Testis (tissue), 3 donors: ENCODE measurements around the gene LYPD6. TPM values are rescaled to one million over a fixed set of nuclear protein-coding genes. Genes with fewer than 3 reads are reported as not detected.
A peak's percentile ranks its signal among the peaks of the same experiment; 100 is the strongest.

ENCODE experiments used
- DNase-seq: peaks from one replicate; pipeline ENCODE4 v3.0.0-alpha.2; 2019
- H3K27ac ChIP-seq, 2 donors: fragments of 200-600 bp; sonication (generic); one replicate each; pipeline ENCODE4 v1.5.1; 2019
- H3K27me3 ChIP-seq: fragments of 200-600 bp; sonication (generic); one replicate; pipeline ENCODE4 v1.5.1; 2019
- H3K36me3 ChIP-seq: fragments of 200-600 bp; sonication (generic); one replicate; pipeline ENCODE4 v1.5.1; 2017; ENCODE audit warnings: low read depth; ENCODE audit errors: missing control alignments
- H3K4me1 ChIP-seq: fragments of 200-600 bp; sonication (generic); one replicate; pipeline ENCODE4 v1.5.1; 2019
- H3K4me3 ChIP-seq, 2 donors: fragments of 200-600 bp; sonication (generic); one replicate each; pipeline ENCODE4 v1.5.1; 2017 to 2019
- H3K9me3 ChIP-seq: fragments of 200-600 bp; sonication (generic); one replicate; pipeline ENCODE4 v1.5.1; 2017
- CTCF ChIP-seq, 3 experiments: fragments of 450-650 bp in 2 of 3; fragments of 200-600 bp in 1 of 3; sonication (generic) in 1 of 3; IDR thresholded peaks; one replicate each; pipeline ENCODE4 v1.5.1; 2016 to 2019; ENCODE audit warnings: antibody characterized with exemption in 3 of 3, mild to moderate bottlenecking in 2 of 3, moderate library complexity in 1 of 3
- POLR2A ChIP-seq: fragments of 450-650 bp; IDR thresholded peaks from one replicate; pipeline ENCODE4 v1.6.1; 2017; ENCODE audit warnings: antibody characterized with exemption, mild to moderate bottlenecking, moderate library complexity
- WGBS, 2 donors: methylation state at CpG; one replicate each; pipeline ENCODE4 v1.1.5; 2018; 5-methylcytosine and 5-hydroxymethylcytosine counted together
- intact Hi-C: fragments of 100-400 bp; cut with DNase I; formaldehyde crosslinking; loops from one replicate; pipeline ENCODE4 v1.15.1; 2023; ENCODE audit warnings: low total_unique reads
- polyA plus RNA-seq: library from polyadenylated mRNA; stranded (reverse); fragments of 350-450 nt; fragmentation: Illumina TruSeq; extraction: RNeasy Lipid Tissue Mini Kit (QIAGEN cat#74804); gene quantifications from one replicate; pipeline ENCODE4 v1.2.3, GENCODE V29; 2014; ENCODE audit warnings: low read depth, low replicate concordance; ENCODE audit not compliant: insufficient read depth
- total RNA-seq, 2 donors: library from RNA; depleted of rRNA; stranded (reverse); fragments of >200 nt; gene quantifications; one replicate each; pipeline ENCODE4 v1.2.3, GENCODE V29; 2016

LYPD6 gene
- total and polyA plus RNA-seq, 3 donors from 2014 or later: 6.8 to 10.2 (median 6.9) TPM

DNA sequence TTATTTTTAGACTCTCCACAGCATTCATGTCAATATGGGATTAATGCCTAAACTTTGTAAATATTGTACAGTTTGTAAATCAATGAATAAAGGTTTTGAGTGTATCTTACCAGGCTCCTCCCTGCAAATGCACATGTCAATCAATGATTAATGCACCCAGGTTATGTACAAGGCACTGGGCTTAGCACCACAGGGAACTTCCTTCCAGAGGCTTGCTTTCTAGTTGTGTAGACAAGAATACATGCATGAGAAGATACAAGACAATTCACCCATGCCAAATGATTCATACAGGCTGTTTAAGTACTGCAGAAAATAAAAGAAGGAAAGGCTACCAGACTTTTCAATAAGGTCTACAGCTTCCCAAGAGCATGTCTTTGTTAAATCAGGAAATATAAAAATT is 143.1 kb downstream of the LYPD6 start:
- Histone ChIP-seq H3K9me3 (no peaks in the 10 kb centered on the region), H3K4me1 (no peaks in the 10 kb centered on the region), H3K27ac (no peak overlapping the region), H3K4me3 (no peak overlapping the region), H3K27me3 (no peaks in the 10 kb centered on the region), H3K36me3 (no peaks in the 10 kb centered on the region)
- DNase-seq: no peak
- TF ChIP-seq CTCF (IDR thresholded peaks at IDR 0.05) (no peak), POLR2A (no peak)
- intact Hi-C loops: no loop called here

DNA sequence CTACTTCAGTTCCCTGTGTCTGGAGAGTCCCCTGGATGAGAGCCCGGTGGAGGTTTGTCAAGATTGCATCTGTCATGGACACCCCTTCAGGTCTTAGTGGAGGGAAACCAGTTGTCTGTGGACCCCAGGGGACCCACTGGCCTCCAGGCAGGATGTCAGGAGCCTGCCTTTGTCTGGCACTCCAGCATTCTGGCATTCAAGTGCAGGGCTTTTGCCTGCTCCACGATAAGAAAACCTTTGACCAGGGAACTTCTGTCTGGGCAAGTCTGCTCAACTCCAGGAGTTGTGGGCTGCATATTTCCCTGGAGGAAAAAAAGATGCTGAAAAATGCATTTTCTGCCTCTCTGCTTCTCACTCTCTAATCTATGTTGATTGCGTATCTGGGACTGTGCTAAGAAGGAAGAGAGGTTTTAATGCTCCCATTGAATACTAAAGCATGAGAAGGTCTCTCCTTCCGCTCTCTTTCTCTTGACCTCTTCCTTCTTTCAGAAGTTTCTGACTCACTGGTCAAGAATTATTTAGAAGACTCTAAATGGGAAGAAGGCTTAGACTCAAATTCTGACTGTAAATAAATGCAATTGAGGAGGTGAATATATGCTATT is 152.7 kb downstream of the LYPD6 start:
- intact Hi-C loops: no loop called here
- H3K36me3 ChIP-seq: no peaks in the 10 kb centered on the region
- WGBS, 2 donors: 81 to 86% methylated on average over 3 to 4 of the region's 4 CpGs
- H3K4me3 ChIP-seq: no peak overlapping the region
- no peaks in the 10 kb centered on the region for H3K9me3 ChIP-seq
- TF ChIP-seq CTCF (IDR thresholded peaks at IDR 0.05): no peak
- no peak for TF ChIP-seq POLR2A
- no peak for DNase-seq
- no peak overlapping the region for H3K27ac ChIP-seq
- no peaks in the 10 kb centered on the region for H3K27me3 ChIP-seq
- H3K4me1 ChIP-seq: no peaks in the 10 kb centered on the region

GRCh38 chr2:149486664-149487063 is 156.3 kb downstream of the LYPD6 start:
- Histone ChIP-seq H3K4me1 (no peaks in the 10 kb centered on the region), H3K36me3 (no peaks in the 10 kb centered on the region), H3K4me3 (no peak overlapping the region), H3K9me3 (no peaks in the 10 kb centered on the region), H3K27me3 (no peaks in the 10 kb centered on the region), H3K27ac (no peak overlapping the region)
- intact Hi-C loops: no loop called here
- DNase-seq: no peak
- 87 to 99% methylated on average over 3 of the region's 3 CpGs for WGBS, 2 donors
- no peak for TF ChIP-seq POLR2A

- Histone ChIP-seq H3K9me3 (no peaks in the 10 kb centered on the region), H3K4me1 (no peaks in the 10 kb centered on the region), H3K27ac (no peak overlapping the region), H3K27me3 (no peaks in the 10 kb centered on the region), H3K36me3 (no peaks in the 10 kb centered on the region), H3K4me3 (no peak overlapping the region)
- no peak for TF ChIP-seq CTCF (IDR thresholded peaks at IDR 0.05)
- no peak for TF ChIP-seq POLR2A
- no peak for DNase-seq
- intact Hi-C loops: no loop called here
- 73 to 76% methylated on average over 1 of the region's 1 CpG for WGBS, 2 donors
These were observed 156.8 kb downstream of the LYPD6 start for GRCh38 chr2:149487189-149487588.

DNA sequence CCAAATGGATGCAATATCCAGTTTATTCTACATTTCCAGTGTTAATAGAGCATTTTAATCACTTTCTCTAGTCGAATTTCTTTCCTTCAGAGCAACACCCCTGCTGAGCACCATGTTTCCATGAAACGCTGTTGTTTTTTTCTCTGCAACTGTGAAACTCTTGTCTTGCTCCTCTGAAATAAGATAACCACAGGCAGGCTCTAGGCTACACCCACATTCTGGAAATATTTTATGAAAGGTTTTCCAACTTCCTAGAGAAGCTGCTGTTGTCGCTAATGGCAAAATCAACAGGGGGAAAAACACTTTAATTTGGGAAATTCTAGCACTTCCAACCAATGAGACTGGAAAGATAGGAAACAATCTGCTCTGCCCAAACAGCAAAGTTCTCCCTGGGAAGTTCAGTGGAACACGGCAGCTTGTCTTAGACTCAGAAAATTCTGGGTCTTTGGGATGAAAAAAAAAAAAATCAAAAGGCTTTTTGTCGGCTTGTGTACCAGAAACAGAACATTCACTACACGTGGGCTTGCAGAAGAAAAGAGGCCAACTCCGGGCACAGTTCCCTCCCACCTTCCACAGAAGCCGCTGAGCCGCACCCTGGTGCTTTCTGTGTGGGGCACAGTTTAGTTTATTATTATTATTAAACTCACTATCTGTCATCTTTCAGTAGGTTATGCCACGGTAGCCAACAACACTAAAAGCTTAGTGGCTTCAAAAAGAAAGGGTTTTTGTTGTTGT is 158.5 kb downstream of the LYPD6 start:
- no peaks in the 10 kb centered on the region for H3K36me3 ChIP-seq
- H3K4me1 ChIP-seq: no peaks in the 10 kb centered on the region
- DNase-seq: peak; percentile 24
- 24 to 25% methylated on average over 10 of the region's 10 CpGs for WGBS, 2 donors
- intact Hi-C loops: no loop called here
- H3K27me3 ChIP-seq: no peaks in the 10 kb centered on the region
- TF ChIP-seq POLR2A (no peak), CTCF (IDR thresholded peaks at IDR 0.05) (no peak)
- no peaks in the 10 kb centered on the region for H3K9me3 ChIP-seq
- H3K27ac ChIP-seq: no peak overlapping the region
- no peak overlapping the region for H3K4me3 ChIP-seq
